ENCODE results near the gene ADAT3.

The ADAT3 gene

GRCh38 chr19:1962674-1963073, 57.5 kb downstream of the ADAT3 start:
- no peak for DNase-seq
